ENCODE data around the gene PAX2.

GRCh38 chr10:100823194-100823593 lies 77.8 kb downstream of the PAX2 start:
- TF ChIP-seq CTCF (IDR thresholded peaks at IDR 0.05): no peak
- TF ChIP-seq ZFX (IDR thresholded peaks at IDR 0.05; ENCODE audit: borderline replicate concordance): no peak
